Thyroid gland (tissue), 4 donors: Measurements from ENCODE around the gene ZNF821.

Experiments
- POLR2A ChIP-seq, 2 donors: fragments of 450-650 bp; IDR thresholded peaks; one replicate each; pipeline ENCODE4 v1.6.1; 2017; ENCODE audit warnings: antibody characterized with exemption in 2 of 2, mild to moderate bottlenecking in 2 of 2, moderate library complexity in 1 of 2
- TF ChIP-seq, protein P1 (sequence below), 6 experiments: fragments of 200-600 bp in 3 of 6; fragments of 450-650 bp in 3 of 6; sonication (generic) in 3 of 6; IDR thresholded peaks; one replicate each; pipeline ENCODE4 v1.5.1; 2016 to 2019; ENCODE audit warnings: antibody characterized with exemption in 6 of 6, mild to moderate bottlenecking in 2 of 6, inconsistent platforms in 1 of 6, moderate library complexity in 1 of 6

GRCh38 chr16:71859762-71860521 is 24.0 kb downstream of the ZNF821 start:
- TF ChIP-seq, protein P1, sequence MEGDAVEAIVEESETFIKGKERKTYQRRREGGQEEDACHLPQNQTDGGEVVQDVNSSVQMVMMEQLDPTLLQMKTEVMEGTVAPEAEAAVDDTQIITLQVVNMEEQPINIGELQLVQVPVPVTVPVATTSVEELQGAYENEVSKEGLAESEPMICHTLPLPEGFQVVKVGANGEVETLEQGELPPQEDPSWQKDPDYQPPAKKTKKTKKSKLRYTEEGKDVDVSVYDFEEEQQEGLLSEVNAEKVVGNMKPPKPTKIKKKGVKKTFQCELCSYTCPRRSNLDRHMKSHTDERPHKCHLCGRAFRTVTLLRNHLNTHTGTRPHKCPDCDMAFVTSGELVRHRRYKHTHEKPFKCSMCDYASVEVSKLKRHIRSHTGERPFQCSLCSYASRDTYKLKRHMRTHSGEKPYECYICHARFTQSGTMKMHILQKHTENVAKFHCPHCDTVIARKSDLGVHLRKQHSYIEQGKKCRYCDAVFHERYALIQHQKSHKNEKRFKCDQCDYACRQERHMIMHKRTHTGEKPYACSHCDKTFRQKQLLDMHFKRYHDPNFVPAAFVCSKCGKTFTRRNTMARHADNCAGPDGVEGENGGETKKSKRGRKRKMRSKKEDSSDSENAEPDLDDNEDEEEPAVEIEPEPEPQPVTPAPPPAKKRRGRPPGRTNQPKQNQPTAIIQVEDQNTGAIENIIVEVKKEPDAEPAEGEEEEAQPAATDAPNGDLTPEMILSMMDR (IDR thresholded peaks at IDR 0.05): no peak
- no peak for TF ChIP-seq POLR2A (IDR thresholded peaks at IDR 0.05)
